ENCODE data around the gene KANSL1.
"Not testable (repeated sequence)": the region's sequence is repeated elsewhere in the genome, so short reads cannot be mapped to it uniquely, and the experiment has no call there.

Gene KANSL1, protein sequence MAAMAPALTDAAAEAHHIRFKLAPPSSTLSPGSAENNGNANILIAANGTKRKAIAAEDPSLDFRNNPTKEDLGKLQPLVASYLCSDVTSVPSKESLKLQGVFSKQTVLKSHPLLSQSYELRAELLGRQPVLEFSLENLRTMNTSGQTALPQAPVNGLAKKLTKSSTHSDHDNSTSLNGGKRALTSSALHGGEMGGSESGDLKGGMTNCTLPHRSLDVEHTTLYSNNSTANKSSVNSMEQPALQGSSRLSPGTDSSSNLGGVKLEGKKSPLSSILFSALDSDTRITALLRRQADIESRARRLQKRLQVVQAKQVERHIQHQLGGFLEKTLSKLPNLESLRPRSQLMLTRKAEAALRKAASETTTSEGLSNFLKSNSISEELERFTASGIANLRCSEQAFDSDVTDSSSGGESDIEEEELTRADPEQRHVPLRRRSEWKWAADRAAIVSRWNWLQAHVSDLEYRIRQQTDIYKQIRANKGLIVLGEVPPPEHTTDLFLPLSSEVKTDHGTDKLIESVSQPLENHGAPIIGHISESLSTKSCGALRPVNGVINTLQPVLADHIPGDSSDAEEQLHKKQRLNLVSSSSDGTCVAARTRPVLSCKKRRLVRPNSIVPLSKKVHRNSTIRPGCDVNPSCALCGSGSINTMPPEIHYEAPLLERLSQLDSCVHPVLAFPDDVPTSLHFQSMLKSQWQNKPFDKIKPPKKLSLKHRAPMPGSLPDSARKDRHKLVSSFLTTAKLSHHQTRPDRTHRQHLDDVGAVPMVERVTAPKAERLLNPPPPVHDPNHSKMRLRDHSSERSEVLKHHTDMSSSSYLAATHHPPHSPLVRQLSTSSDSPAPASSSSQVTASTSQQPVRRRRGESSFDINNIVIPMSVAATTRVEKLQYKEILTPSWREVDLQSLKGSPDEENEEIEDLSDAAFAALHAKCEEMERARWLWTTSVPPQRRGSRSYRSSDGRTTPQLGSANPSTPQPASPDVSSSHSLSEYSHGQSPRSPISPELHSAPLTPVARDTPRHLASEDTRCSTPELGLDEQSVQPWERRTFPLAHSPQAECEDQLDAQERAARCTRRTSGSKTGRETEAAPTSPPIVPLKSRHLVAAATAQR (N-terminal part only)

DNA sequence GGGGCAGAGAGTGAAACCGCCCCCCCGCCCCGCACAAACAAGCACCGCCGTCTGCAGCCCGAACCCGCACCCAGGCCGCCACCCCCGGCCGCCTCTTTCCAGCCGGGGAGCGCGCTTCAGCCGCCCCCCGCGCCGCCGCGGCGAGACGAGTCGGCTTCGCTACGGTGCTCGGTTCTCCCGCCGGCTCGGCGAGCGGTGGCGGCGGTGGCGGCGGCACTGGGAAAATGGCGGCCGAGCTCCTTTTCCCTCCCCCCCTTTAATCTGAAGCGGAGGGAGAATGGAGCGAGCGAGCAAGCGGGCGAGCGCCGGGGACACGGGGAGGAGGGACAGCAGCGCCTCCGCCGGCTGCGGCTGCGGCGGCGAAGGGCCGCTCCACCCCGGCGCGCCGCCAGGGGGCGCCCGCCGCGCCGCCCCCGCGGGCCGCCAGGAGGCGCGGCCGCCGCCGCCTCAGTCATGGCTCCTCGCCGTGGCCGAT lies at the start of gene KANSL1:
Gene KANSL1, minus strand, starts transcription at position 279 of the 475 bp plus-strand sequence. CDS start 21,286 bp downstream, outside the sequence.
- peak; percentile 99 for DNase-seq (ENCODE audit: low spot score)

DNA sequence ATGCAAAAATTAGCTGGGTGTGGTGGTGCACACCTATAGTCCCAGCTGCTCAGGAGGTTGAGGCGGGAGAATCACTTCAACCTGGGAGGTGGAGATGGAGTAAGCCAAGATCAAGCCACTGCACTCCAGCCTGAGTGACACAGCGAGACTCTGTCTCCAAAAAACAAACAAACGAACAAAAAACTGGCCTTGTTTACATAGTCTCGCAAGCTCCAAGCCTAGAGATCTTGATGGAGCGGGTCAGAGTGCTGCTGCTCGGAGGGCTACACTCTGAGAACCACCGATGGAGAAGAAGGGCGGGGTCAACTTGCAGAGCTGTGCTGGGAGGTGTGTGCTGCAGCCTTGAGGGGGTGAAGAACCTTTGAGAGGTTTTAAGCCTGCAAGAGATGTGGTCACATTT lies 38.1 kb upstream of the KANSL1 start:
- not testable (repeated sequence) for DNase-seq (ENCODE audit: low spot score)

DNA sequence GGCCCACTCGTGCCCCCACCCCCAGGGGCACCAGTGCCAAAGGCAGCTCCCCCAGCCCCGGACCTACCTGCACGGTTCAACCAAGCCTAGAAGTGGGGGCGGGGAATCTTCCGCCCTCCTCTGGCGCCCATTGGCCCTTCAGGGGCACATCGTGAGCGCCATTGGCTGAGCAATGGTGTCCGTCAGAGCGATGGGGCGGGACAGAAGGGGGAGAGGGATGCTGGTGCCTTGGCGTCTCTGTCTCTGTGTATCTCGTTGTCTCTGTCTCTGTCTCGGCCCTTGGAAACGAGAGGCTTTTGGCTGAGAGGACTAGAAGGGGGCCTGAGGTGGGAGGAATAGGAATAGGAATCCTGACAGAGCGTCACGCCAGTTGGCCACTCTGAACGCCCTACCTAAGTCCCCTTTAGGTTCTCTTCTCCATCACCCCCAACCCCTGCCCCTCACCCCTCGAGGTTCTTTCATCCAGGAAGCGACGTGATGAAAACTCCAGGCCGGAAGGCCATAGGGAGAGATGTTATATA lies 32.1 kb upstream of the KANSL1 start:
- peak; percentile 97 for DNase-seq (ENCODE audit: low spot score)

DNA sequence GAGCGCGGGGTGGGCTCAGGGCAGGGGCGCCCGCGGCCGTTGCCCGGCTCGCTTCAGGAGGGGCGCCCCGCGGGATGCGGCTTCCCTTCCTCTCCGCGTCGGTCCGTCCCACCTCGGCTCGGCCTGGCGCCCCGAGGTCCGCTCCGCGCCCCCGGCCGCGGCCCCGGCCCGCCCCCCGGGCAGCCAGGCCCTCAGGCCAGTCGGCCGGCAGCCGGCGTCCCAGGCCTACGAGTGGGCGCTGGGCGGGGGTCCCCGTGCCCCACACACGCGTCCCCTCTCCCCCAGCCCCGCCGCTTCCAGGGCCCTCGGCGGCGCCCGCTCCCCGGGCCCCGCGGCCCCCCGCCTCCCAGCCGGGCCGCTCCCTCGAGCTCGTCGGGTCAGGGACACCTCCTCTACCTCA lies 31.6 kb upstream of the KANSL1 start:
- DNase-seq (ENCODE audit: low spot score), result peak; percentile 44

DNA sequence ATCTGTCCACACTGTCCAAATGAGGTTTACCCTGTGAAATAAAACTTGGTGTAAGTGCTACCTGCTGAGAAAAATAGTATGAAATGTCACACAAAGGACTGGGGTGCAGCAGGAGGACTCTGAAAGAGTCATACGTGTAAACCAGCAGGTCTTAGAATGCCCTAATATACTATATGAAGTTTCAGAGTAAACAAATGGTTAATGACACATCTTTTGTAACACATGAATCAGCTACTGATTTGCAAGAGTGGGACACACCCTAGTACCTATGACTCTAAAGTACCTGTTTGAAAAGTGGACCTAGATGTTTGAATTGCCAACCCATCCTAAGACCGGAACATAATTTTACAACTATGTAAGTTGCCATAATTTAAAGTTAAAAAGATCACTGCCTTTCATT lies 29.8 kb upstream of the KANSL1 start:
- DNase-seq (ENCODE audit: low spot score), result not testable (repeated sequence)

DNA sequence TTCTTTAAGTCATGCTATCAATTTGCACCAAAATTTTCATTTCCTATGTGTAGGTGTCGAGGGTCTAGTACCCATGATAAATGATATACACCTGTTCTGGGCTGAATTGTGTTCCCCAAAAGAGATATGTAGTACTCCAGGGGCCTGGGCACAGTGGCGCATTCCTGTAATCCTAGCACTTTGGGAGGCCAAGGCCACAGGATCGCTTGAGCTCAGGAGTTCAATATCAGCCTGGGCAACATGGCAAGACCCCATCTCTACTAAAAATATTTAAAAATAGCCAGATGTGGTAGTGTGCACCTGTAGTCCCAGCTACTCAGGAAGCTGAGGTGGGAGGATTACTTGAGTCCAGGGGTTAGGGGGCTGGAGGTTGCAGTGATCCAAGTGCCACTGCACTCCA lies 23.5 kb upstream of the KANSL1 start:
- no peak for DNase-seq (ENCODE audit: low spot score)

DNA sequence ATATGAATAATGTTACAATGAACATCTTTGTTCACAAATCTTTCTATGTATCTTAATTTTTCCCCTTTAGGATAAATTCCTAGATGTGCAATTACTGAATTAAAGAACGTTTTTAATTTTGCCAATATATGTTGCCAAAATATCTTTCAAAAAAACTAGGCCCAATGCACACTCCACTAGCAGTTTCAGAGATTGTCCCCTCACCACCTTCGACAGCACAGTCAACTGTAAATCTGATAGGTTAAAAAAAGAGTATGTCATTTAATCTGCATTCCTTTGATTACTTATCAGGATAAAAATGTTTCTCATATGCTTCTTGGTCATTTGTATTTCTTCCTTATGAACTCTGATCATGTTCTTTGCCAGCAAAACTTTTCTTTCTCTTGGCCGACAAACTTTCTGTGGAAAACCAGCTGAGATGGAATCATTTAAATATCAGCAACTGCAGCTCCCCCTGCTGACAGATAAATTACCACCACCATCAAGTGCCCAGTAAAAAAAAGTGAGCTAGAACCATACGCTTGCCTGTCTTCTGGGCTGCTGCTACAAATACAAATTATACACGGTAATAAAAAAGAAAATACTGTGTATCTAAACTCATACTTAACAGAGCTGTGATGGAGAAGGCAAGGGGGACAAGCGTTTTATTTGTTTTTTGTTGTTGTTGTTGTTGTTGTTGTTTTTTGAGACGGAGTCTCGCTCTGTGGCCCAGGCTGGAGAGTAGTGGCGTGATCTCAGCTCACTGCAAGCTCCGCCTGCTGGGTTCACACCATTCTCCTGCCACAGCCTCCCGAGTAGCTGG lies 19.6 kb upstream of the KANSL1 start:
- DNase-seq (ENCODE audit: low spot score), result peak; percentile 91

DNA sequence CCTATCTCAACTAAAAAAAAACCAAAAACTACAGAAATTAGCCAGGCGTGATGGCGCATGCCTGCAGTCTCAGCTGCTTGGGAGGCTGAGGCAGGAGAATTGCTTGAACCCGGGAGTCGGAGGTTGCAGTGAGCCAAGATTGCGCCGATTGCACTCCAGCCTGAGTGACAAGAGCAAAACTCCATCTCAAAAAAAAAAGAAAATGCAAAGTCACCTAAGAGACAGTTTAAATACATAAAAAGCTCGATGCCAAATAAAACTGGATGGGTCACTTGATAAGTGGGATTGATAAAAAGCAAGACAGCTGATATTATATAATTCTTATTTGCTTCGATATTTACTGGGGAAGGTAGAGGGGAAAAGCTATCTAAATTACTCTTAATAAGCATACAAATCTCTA lies 15.8 kb upstream of the KANSL1 start:
- DNase-seq (ENCODE audit: low spot score), result no peak

DNA sequence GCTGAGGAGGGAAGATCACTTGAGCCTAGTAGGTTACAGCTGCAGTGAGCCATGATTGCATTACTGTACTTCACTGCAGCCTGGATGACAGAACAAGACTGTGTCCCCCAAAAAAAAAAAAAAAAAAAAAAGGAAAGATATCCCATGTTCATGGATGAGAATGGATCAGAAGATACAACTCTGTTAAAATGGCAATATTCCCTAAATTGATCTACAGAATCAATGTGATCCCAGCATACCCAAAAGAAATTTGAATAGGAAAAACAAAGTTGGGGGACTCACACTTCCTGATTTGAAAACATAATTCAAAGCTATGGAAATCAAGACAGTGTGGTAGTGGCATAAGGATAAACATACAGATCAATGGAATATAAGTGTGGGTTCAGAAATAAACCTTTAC lies 12.7 kb upstream of the KANSL1 start:
- no peak for DNase-seq (ENCODE audit: low spot score)

DNA sequence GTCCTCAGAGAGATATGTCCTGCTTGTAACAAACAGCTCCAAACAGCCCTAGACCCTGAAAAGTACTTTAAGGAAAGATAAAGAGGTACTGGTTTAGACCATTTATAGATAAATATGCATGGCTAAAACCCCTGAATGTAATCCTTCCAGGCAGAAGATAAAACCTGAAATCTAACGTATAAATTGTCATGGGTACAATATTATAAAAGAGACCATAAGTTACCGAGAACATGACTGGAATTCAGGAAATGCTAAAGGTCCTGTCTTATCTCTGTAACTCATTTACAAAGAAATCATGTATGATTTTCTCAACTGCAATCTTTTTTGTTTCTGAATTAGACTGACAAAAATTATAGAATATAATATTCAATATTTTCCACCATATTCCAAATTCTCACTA lies 9.2 kb upstream of the KANSL1 start:
- no peak for DNase-seq (ENCODE audit: low spot score)

DNA sequence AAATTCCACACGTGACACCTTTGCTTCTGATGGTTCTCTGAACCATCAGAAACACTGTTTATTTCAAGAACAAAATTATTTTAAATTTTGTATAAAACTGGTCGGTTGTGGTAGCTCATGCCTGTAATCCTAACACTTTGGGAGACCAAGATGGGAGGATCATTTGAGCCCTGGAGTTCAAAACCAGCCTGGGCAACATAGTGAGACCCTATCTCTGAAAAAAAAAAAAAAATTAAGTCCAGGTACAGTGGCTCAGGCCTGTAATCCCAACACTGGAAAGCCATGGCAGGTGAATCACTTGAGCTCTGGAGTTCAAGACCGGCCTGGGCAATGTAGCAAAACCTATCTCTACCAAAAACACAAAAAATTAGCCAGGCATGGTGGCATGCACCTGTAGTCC lies 8.3 kb upstream of the KANSL1 start:
- no peak for DNase-seq (ENCODE audit: low spot score)

DNA sequence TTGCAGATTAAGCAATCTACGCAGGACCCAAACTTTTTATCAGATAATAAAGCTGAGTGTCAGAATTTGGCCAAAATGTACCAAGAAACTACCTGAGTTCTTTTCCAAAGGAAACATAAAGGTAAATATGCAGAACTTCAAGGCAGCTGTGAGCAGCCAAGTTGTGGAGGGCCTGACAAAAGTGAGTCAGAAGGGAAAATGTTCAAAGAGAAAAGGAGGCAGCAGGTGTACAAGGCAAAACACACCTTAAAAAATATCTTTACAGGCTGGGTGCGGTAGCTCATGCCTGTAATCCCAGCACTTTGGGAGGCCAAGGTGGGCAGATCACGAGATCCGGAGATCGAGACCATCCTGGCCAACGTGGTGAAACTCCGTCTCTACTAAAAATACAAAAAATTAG lies 7.0 kb upstream of the KANSL1 start:
- no peak for DNase-seq (ENCODE audit: low spot score)

DNA sequence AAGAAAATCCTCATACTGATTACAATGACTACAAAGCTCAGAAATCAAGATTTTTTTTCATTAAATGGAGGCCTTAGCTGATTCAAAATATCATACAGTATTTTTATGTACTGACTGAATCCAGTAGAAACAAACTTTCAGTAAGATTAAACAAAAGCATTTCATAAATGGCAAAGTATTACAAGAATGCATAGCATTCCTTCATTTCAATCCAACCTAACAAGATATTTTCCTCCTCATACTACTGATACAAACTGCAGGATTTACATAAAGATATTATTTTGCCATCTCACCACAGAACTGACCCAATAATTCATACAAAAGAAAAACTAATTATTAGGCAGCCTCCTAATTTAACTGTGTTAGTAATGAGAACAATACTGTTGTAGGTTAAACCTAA lies 6.2 kb upstream of the KANSL1 start:
- peak; percentile 31 for DNase-seq (ENCODE audit: low spot score)

DNA sequence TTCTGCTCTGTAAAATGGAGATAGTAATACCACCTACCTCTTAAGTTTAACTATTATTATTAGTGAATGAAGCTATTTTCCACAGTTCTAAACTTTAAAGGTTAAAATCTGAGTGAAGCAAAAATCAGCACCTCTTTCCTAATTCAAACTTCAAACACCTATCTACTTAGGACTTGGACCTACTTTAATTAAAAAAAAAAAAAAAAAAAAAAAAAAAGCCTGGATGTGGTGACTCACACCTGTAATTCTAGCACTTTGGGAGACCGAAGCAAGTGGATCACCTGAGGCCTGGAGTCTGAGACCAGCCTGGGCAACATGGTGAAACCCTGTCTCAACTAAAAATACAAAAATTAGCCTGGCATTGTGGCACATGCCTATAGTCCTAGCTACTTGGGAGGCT lies 5.0 kb upstream of the KANSL1 start:
- no peak for DNase-seq (ENCODE audit: low spot score)

DNA sequence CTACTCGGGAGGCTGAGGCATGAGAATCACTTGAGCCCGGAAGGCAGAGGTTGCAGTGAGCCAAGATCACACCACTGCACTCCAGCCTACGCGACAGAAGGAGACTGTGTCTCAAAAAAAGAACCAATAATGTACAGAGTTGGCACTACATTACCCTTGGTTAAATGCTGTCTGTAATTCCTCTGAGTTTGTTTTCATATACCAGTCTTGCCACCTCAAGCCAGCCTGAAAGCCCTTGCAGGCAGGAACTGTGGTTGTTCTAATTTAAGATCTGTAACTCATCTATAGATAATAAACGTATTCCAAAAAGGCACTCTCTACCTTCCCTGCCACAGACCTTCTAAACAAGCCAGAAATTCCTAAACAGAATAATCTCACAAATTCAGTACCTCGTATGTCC lies 4.3 kb upstream of the KANSL1 start:
- DNase-seq (ENCODE audit: low spot score), result no peak

DNA sequence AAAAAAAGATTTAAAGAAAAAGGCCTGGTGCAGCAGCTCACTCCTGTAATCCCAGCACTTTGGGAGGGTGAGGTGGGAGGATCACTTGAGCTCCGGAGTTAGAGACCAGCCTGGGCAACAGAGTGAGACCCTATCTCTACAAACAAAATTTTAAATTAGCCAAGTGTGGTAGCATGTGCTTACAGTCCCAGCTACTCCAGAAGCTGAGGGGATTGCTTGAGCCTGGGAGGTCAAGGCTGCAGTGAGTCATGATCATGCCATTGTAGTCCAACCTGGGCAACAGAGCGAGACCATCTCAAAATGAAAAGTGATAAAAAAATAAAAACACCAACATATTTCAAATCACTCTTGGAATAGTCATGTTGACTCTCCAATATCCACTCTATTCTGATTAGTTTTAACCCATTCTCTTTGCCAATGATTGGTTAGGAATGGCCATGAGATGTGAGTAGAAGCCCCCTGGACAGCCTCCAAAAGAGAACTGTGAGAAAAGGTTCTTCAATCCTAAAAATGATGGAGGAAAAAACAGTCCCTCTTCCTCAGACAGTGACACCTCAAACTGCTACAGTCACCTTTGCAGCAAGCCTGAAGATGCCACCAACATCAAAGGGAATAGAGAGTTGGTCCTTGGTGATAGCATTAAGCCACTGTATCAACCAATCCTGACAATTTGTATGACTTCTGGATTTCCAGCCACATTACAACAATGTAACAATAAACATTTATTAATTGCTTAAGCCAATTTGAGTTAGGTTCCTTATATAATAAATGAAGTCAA lies 2.9 kb upstream of the KANSL1 start:
- DNase-seq (ENCODE audit: low spot score), result no peak

DNA sequence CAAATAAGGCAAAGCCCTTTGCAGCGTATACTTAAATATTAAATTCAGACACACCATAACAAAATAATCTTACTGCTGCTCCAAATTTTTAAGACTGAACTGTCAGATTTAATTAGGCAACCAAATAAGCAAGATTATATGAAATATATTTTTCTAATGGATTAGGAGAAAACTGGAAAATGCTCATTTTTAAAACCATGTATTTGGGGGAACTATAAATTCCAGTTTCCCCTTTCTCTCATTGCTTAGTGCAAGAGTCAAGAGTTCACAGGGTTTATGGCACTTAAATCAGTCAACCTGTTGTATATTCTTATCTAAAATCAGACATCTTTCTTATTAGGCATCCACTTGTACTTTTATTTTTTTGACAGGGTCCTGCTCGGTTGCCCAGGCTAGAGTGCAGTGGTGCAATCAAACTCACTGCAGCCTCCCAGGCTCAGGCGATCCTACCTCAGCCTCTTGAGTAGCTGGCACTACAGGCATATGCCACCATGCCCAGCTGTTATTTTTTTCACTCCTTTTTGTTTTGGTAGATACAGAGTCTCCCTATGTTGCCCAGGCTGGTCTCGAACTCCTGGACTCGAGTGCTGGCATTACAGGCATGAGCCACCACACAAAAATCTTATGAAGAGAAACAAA lies 2.1 kb upstream of the KANSL1 start:
- no peak for DNase-seq (ENCODE audit: low spot score)

DNA sequence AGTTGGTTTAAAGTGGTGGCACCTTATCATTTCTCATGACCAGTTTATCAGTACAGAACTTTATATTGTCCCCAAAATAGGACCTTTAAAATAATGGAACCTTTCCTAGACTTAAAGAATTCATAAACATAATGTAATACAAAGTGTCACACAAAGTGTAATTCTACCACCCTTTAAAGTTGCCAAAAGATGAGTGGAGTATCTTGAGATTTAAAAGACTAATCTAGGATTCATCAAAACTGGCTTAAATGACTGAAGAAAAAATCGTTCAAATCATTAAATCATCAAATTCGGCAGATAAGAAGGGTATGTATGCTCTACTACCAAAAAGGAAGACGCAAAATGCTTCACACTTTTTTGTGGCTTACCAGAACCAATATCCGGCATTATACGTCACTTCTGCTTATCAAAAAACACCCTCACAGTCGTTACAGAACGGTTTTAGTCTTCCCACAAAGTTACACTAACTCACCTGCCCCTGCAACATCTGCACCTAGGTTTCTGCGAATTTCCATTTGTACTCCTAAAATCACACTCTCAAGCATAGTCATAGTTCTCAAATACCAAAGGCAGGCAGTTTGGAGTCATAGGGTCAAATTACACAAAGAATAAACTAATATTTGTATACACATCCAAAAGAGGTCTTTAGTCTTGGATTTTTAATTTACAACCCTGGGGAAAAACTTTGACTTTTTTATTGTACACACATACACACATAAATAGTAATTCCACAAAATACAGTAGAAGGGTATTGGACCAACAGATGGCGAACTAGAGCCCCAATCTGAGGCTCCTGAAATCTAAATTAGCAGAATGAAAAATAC lies 1.4 kb upstream of the KANSL1 start:
- peak; percentile 64 for DNase-seq (ENCODE audit: low spot score)
